HG03060 (cell line): ENCODE data around the gene NUCKS1.

Experiments used
- ATAC-seq: cut with Tn5 transposase; IDR thresholded peaks from one replicate; pipeline ENCODE4 v1.9.1; 2021; ENCODE audit warnings: low read depth, moderate number of reproducible peaks; ENCODE audit not compliant: unreplicated experiment

NUCKS1 gene

GRCh38 chr1:205774198-205775014, 24.4 kb upstream of the NUCKS1 start:
- no peak for ATAC-seq

DNA sequence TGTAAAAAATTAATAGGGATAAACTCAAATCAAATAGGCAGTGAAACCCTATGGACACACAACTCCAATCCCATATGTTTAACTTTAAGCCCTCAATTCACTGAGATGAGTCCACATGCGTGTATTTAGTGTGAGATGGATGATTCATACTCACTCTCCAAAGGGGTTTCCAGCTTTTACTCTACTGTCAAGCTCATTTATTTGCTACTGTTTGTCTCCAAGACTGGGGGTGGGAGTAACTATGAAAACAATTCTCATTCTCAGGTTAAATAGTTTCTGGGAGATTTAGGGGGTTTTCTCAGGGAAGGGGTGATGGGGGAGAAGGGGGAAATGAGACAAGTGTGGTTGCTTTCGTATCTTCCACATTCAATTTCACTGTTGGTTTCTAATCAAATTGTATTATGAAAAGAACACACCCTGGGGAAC, 22.6 kb upstream of the NUCKS1 start:
- ATAC-seq = no peak

- no peak for ATAC-seq
These were observed 20.6 kb upstream of the NUCKS1 start for GRCh38 chr1:205770618-205771017.

- no peak for ATAC-seq
These were observed 19.8 kb upstream of the NUCKS1 start for GRCh38 chr1:205769641-205770365.

DNA sequence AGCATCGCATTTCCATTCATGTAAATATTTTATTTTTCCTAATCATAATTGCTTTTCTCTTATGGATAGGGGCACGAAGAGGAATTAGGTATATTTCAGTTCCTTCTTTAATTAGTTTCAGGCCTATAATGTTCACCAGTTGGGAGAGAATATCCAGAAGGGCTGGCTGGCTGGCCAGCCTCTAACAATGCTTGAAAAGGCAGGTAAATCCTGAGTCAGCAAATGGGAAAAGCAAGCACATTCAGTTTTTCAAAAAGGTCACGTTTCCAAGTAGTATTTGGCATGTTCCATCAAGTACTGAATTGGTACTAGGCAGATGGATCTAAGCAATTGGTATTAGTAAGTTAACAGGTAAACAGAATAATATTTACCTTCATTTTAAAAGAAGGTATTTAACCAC, 17.3 kb upstream of the NUCKS1 start:
- ATAC-seq = no peak

DNA sequence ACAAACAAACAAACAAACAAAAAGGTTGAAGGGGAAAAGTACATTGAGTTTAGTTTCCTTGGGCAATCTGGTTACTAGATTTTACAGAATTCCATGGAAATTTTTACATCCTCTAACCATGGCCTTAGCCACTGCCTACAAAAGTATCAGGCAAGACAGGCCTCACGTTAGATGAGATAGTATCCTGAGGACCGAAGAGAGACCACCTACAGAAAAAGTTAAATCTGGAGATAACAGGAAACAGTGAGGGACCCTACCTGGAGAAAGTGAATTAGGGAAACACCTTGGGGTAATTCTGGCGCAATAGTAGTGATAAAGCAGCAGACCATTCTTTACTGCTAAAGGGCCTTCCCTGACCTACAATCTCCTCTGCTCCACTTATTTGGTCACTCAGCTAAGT, 16.6 kb upstream of the NUCKS1 start:
- no peak for ATAC-seq

GRCh38 chr1:205766038-205766437, 16.1 kb upstream of the NUCKS1 start:
- no peak for ATAC-seq

GRCh38 chr1:205764578-205764977, 14.6 kb upstream of the NUCKS1 start:
- no peak for ATAC-seq

DNA sequence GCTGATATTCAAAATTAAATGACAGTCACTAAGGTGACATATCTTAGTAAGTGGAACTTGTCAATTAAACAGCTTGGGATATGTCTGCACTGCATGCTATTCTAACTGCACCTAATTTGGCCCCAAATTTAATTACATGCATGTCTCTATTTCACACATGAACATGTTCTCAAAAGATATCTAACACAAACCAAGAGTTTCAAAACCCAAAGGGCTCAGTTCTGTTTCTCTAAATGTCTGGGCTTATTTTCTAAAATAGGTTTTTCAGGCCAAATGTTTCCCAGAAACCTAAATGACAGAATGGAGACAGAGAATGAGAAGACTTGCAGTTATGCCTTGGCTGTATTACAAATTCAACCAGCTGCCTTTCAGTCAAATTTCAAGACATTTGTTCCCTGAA, 14.0 kb upstream of the NUCKS1 start:
- ATAC-seq = no peak

DNA sequence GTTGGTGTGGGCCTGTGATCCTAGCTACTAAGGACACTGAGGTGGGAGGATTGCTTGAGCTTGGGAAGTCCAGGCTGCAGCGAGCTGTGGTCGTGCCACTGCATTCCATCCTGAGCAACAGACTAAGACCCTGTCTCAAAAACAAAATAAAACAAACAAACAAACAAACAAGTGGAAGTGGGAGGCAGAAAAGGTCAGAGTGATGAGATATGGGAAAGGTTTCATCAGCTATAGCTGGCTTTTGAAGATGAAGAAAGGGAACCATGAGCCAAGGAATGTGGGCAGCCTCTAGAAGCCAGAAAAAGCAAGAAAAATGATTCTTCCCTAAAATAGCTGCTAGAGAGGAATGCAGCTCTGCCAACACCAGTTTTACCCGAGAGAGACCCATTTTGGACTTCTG, 10.6 kb upstream of the NUCKS1 start:
- no peak for ATAC-seq

DNA sequence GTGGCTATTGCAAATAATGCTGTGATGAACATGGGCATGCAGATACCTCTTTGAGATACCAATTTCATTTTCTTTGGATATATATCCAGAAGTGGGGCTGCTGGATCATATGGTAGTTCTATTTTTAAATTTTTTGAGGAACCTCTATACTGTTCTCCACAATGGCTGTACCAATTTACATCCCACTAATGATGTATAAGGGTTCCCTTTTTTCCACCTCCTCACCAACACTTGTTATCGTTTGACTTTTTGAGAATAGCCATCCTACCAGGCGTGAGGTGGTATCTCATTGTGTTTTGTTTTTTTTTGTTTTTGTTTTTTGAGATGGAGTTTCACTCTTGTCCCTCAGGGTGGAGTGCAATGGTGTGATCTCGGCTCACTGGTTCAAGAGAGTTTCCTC, 6.6 kb upstream of the NUCKS1 start:
- no peak for ATAC-seq

DNA sequence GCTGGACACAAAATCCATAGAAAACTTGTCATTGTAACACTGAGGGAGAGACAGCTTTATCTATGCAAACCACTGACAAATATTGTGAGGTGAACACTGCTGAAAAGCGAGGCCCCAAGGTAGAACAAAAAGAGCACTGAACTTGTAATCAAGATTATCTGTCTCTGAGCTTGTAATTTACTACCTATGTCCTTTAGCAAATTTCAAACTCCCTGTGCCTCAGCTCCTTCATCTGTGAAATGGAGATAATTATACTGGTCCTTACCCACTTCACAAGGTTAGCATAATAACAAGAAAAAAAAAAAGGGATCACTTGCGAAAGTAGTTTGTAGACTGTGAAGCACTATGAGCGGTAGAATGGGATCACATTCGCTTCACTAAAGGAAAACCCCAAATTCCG, 4.9 kb upstream of the NUCKS1 start:
- no peak for ATAC-seq

- no peak for ATAC-seq
These were observed 1.2 kb upstream of the NUCKS1 start for GRCh38 chr1:205751036-205751651.

DNA sequence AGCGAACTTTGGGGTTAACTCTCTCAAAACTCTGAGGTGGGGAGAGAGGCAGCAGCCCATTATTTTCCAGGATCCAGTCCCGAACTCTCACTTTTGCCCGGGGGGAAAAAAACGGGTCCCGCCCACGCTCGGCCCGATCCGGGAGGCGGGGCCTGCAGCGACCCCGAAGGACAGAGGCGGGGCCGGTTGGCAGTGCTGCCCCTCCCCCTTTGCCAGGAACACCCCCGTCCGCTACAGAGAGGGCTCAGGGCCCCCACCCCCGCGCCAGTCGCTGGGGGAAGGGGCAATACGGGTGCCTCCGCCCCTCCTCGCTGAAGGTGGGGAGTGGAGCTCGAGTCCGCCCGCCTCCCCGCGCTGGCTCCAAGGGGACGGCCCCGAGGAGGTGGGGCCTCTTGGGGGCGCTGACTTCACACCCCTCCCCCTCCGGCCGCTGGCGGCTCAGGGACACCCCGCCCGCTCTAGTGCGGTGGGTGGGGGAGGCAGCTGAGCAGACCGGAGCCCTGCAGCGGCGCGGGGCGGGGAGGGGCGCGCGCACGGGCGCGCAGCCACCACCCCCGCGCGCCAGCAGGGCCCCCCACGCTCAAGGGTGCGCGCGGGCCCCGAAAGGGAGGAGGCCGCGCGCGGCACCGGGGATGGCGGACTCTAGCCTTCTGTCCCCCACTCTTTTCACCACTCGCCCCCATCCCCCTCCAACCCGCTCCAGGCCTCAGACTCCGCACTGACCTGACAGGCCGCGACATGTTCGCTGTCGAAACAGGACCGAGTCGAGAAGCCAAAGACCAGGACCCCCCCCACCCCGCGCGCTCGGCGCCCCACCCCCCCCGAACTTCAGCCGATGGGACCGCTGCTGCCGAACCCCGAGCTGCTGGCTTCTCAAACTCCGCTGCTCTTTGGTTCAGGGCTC, 496 bp downstream of the NUCKS1 start:
- ATAC-seq = peak; percentile 64

GRCh38 chr1:205748403-205749233, 1.4 kb downstream of the NUCKS1 start:
- no peak for ATAC-seq

- ATAC-seq = no peak
These were observed 3.1 kb downstream of the NUCKS1 start for GRCh38 chr1:205746757-205747412.

- no peak for ATAC-seq
These were observed 5.6 kb downstream of the NUCKS1 start for GRCh38 chr1:205744403-205744802.

DNA sequence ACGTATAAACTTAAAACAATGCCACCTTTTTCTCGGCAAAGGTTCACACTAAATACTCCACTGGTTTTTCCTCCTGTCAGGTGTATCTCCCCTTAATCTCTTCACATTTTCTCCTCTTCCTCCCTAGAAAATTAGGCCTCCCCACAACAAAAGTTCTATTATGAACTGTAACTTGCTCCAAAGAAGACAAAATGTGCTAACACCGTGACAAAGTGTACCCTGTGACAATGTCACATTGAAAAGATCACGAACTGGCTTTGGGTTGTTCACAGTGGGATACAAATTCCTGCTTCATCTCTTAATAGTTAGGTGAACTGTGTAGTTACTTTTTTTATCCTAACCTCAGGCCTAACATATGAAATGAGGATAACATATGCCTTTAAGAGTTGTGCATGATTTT, 6.0 kb downstream of the NUCKS1 start:
- no peak for ATAC-seq

- no peak for ATAC-seq
These were observed 8.3 kb downstream of the NUCKS1 start for GRCh38 chr1:205741681-205742080.
